Measurements from ENCODE around the gene RPL13A. TPM values are rescaled to one million over a fixed set of nuclear protein-coding genes. Genes with fewer than 3 reads are reported as not detected.

Gene RPL13A
- polyA plus RNA-seq, 1 of the 3 experiments (the other 2 are of a cell fraction) = 2,748 TPM

- DNase-seq = no peak
- Histone ChIP-seq H3K4me1 (ENCODE audit: control insufficient read depth in 1 of 2, insufficient read depth in 2 of 2, low read depth in 1 of 2, low read length in 1 of 2) (peaks cover 11 to 24% of the 10 kb centered on the region in 2 experiments), H3K79me2 (ENCODE audit: insufficient read depth) (peaks cover 28% of the 10 kb centered on the region), H3F3A (replicated peaks; ENCODE audit: insufficient read depth) (peaks cover 77% of the 10 kb centered on the region), H3K4me3 (ENCODE audit: low read depth in 2 of 2, low read length in 1 of 2) (peak overlapping the region; percentile 88 to 97), H3K9ac (peak overlapping the region; percentile 96), H3K9me2 (no peaks in the 10 kb centered on the region), H3K27me3 (ENCODE audit: insufficient read depth) (no peaks in the 10 kb centered on the region), H3K36me3 (replicated peaks in 1 of 2; ENCODE audit: control insufficient read depth in 1 of 2, insufficient read depth in 2 of 2, low read length in 1 of 2) (peaks cover 31 to 33% of the 10 kb centered on the region in 2 experiments), H2AFZ (ENCODE audit: low read depth) (no peak overlapping the region), H3K27ac (ENCODE audit: low read depth in 2 of 2, low read length in 1 of 2) (peak overlapping the region in 1 of 2 experiments; percentile 90; a peak in 2 of 4 replicates), H4K20me1 (ENCODE audit: insufficient read depth) (peaks cover 27% of the 10 kb centered on the region), H3K9me3 (no peaks in the 10 kb centered on the region), H3K4me2 (peak overlapping the region; percentile 91)
- POLR2A ChIA-PET = no interaction called here
- TF ChIP-seq PBX3 (IDR thresholded peaks at IDR 0.05) (no peak), JUND (IDR thresholded peaks at IDR 0.05) (no peak), RXRA (IDR thresholded peaks at IDR 0.05; ENCODE audit: borderline replicate concordance, low read depth) (no peak), GABPA (IDR thresholded peaks at IDR 0.05; ENCODE audit: low read depth) (no peak), YY1 (IDR thresholded peaks at IDR 0.05; ENCODE audit: low read depth) (no peak), MAX (IDR thresholded peaks at IDR 0.05; ENCODE audit: low read depth) (no peak), SIN3A (IDR thresholded peaks at IDR 0.05; ENCODE audit: borderline replicate concordance, low read depth, low read length) (no peak), RAD21 (IDR thresholded peaks at IDR 0.05; ENCODE audit: low read length) (no peak), EP300 (IDR thresholded peaks at IDR 0.05; ENCODE audit: borderline replicate concordance in 1 of 2, low read depth in 1 of 2, low read length in 1 of 2) (no peak), USF2 (IDR thresholded peaks at IDR 0.05; ENCODE audit: borderline replicate concordance, low read depth, low read length) (no peak), NFIC (IDR thresholded peaks at IDR 0.05; ENCODE audit: borderline replicate concordance) (no peak), NRF1 (IDR thresholded peaks at IDR 0.05; ENCODE audit: low read depth, low read length) (no peak)
- CTCF ChIA-PET = interaction anchor here (1.7 kb wide), 1 partner anchor 9 kb away, joined by 5 read pairs; no protein-coding TSS in a partner anchor
- WGBS (ENCODE audit: low lambda C conversion rate) = 67% methylated on average over 6 of the region's 12 CpGs
Observed at GRCh38 chr19:49497789-49498103, 10.3 kb downstream of the RPL13A start.

- WGBS (ENCODE audit: low lambda C conversion rate) = 88% methylated on average over 7 of the region's 7 CpGs
- Histone ChIP-seq H2AFZ (ENCODE audit: low read depth) (no peak overlapping the region), H4K20me1 (ENCODE audit: insufficient read depth) (peaks cover 27% of the 10 kb centered on the region), H3K9ac (peak overlapping the region; percentile 96; the same call in 1 of the 2 replicates), H3K4me1 (ENCODE audit: control insufficient read depth in 1 of 2, insufficient read depth in 2 of 2, low read depth in 1 of 2, low read length in 1 of 2) (peaks cover 11 to 26% of the 10 kb centered on the region in 2 experiments), H3F3A (replicated peaks; ENCODE audit: insufficient read depth) (peaks cover 70% of the 10 kb centered on the region), H3K27me3 (ENCODE audit: insufficient read depth) (no peaks in the 10 kb centered on the region), H3K9me2 (no peaks in the 10 kb centered on the region), H3K4me2 (peak overlapping the region; percentile 91), H3K79me2 (ENCODE audit: insufficient read depth) (peaks cover 28% of the 10 kb centered on the region), H3K36me3 (replicated peaks in 1 of 2; ENCODE audit: control insufficient read depth in 1 of 2, insufficient read depth in 2 of 2, low read length in 1 of 2) (peaks cover 26 to 30% of the 10 kb centered on the region in 2 experiments), H3K27ac (ENCODE audit: low read depth in 2 of 2, low read length in 1 of 2) (no peak overlapping the region), H3K9me3 (no peaks in the 10 kb centered on the region), H3K4me3 (ENCODE audit: low read depth in 2 of 2, low read length in 1 of 2) (peak overlapping the region in 1 of 2 experiments; percentile 97; a peak in 1 of 4 replicates)
- ChIA-PET POLR2A (interaction anchor here (0.8 kb wide), 1 partner anchor 48 kb away, joined by 4 read pairs; no protein-coding TSS in a partner anchor), CTCF (interaction anchor here (1.5 to 1.7 kb wide), 2 partner anchors 8 to 174 kb away, joined by 3 to 5 read pairs; no protein-coding TSS in a partner anchor)
- DNase-seq = no peak
- TF ChIP-seq USF1 (IDR thresholded peaks at IDR 0.05; ENCODE audit: borderline replicate concordance, low read depth) (no peak), SMC3 (IDR thresholded peaks at IDR 0.05; ENCODE audit: low read depth, low read length) (no peak), MEF2A (IDR thresholded peaks at IDR 0.05; ENCODE audit: borderline replicate concordance, low read depth) (no peak), CHD2 (IDR thresholded peaks at IDR 0.05; ENCODE audit: low read length, partially characterized antibody) (no peak), TAF1 (IDR thresholded peaks at IDR 0.05; ENCODE audit: borderline replicate concordance, low read depth, low read length) (no peak), MAX (IDR thresholded peaks at IDR 0.05; ENCODE audit: low read depth) (no peak), EP300 (IDR thresholded peaks at IDR 0.05; ENCODE audit: borderline replicate concordance in 1 of 2, low read depth in 1 of 2, low read length in 1 of 2) (no peak), REST (IDR thresholded peaks at IDR 0.05; ENCODE audit: low read depth, low read length) (no peak), TCF12 (IDR thresholded peaks at IDR 0.05) (no peak), IRF3 (IDR thresholded peaks at IDR 0.05; ENCODE audit: low read depth, low read length) (no peak), RXRA (IDR thresholded peaks at IDR 0.05; ENCODE audit: borderline replicate concordance, low read depth) (no peak)
Observed at GRCh38 chr19:49498475-49498874, 11.1 kb downstream of the RPL13A start.

Data from SK-N-SH (cell line).